H1 (cell line): Measurements from ENCODE around the gene PIP4K2C. TPM values are rescaled to one million over a fixed set of nuclear protein-coding genes. Genes with fewer than 3 reads are reported as not detected.

ENCODE experiments used
- CTCF ChIA-PET: fragments of 300-600 bp; sonication (Branson Sonifier 250); formaldehyde crosslinking; loops from one replicate; lab custom pipeline; 2021; ENCODE audit not compliant: partially characterized antibody; lab: Charles Lee
- POLR2A ChIA-PET: fragments of 300-600 bp; sonication (Branson Sonifier 250); formaldehyde crosslinking; loops from one replicate; lab custom pipeline; 2021; ENCODE audit warnings: inconsistent platforms; ENCODE audit not compliant: partially characterized antibody; lab: Charles Lee
- DNase-seq, 2 experiments: peaks; one replicate each; pipeline versions ENCODE4 v3.0.0 to v3.0.0-alpha.2; 2010 to 2022; ENCODE audit warnings: low spot score in 2 of 2, low read depth in 1 of 2, mixed read lengths in 1 of 2
- FAIRE-seq: peaks from 2 replicates; lab custom pipeline; 2011; peaks lifted over from hg19 to GRCh38; lab: Jason Lieb, UNC
- H2AFZ ChIP-seq: 2 replicates; pipeline ENCODE4 v1.8.1; 2012; ENCODE audit warnings: low read length, inconsistent platforms
- H2AK5ac ChIP-seq: 2 replicates; pipeline ENCODE4 v1.6.1; 2013; ENCODE audit warnings: low read depth, low read length
- H2BK120ac ChIP-seq: replicated peaks from 2 replicates; pipeline ENCODE3; 2013; ENCODE audit warnings: low read depth, low read length, inconsistent platforms
- H2BK12ac ChIP-seq: 2 replicates; pipeline ENCODE4 v1.6.1; 2013; ENCODE audit warnings: low read depth, low read length
- H2BK15ac ChIP-seq: 2 replicates; pipeline ENCODE4 v1.6.1; 2013; ENCODE audit warnings: low read length
- H2BK20ac ChIP-seq: 2 replicates; pipeline ENCODE4 v1.6.1; 2013; ENCODE audit warnings: low read length
- H2BK5ac ChIP-seq: 2 replicates; pipeline ENCODE4 v1.6.1; 2013; ENCODE audit warnings: low read depth, low read length
- H3K14ac ChIP-seq: 2 replicates; pipeline ENCODE4 v1.6.1; 2013; ENCODE audit warnings: inconsistent platforms; ENCODE audit not compliant: insufficient read length
- H3K18ac ChIP-seq: 2 replicates; pipeline ENCODE4 v1.6.1; 2013; ENCODE audit warnings: low read length; ENCODE audit errors: extremely low read depth
- H3K23ac ChIP-seq: 2 replicates; pipeline ENCODE4 v1.6.1; 2013; ENCODE audit warnings: inconsistent platforms; ENCODE audit not compliant: insufficient read length
- H3K23me2 ChIP-seq: 2 replicates; pipeline ENCODE4 v1.6.1; 2013; ENCODE audit warnings: low read depth, low read length
- H3K27ac ChIP-seq: 2 replicates; pipeline ENCODE4 v1.6.1; 2011; ENCODE audit warnings: low read depth, low read length, inconsistent platforms
- H3K27me3 ChIP-seq, 4 experiments: replicated peaks in 1 of 4; 1 replicate in 1 of 4; 2 replicates in 3 of 4; pipeline versions ENCODE4 v1.6.1 to v1.8.1; 2011 to 2013; ENCODE audit warnings: low read length in 3 of 4, mild to moderate bottlenecking in 3 of 4, inconsistent platforms in 2 of 4, mixed read lengths in 2 of 4, moderate library complexity in 1 of 4; ENCODE audit not compliant: control insufficient read depth in 3 of 4, insufficient read depth in 3 of 4; ENCODE audit errors: extremely low read depth in 1 of 4
- H3K36me3 ChIP-seq, 4 experiments: 2 replicates each; pipeline versions ENCODE4 v1.6.1 to v1.8.1; 2011 to 2013; ENCODE audit warnings: mild to moderate bottlenecking in 4 of 4, low read length in 3 of 4, moderate library complexity in 2 of 4, control low read depth in 1 of 4, inconsistent platforms in 1 of 4; ENCODE audit not compliant: insufficient read depth in 4 of 4, control insufficient read depth in 2 of 4
- H3K4ac ChIP-seq: replicated peaks from 2 replicates; pipeline ENCODE3; 2013; ENCODE audit warnings: low read length, low read depth, mixed read lengths, inconsistent platforms; ENCODE audit not compliant: insufficient read length
- H3K4me1 ChIP-seq, 4 experiments: replicated peaks in 1 of 4; 1 replicate in 1 of 4; 2 replicates in 3 of 4; pipeline versions ENCODE4 v1.6.1 to v1.8.1; 2011 to 2013; ENCODE audit warnings: low read length in 3 of 4, inconsistent platforms in 2 of 4, mixed read lengths in 1 of 4; ENCODE audit not compliant: insufficient read depth in 4 of 4, control insufficient read depth in 3 of 4
- H3K4me2 ChIP-seq, 2 experiments: 2 replicates each; pipeline versions ENCODE4 v1.6.1 to v1.8.1; 2011 to 2013; ENCODE audit warnings: low read depth in 2 of 2, low read length in 2 of 2, control low read depth in 1 of 2, inconsistent platforms in 1 of 2, mild to moderate bottlenecking in 1 of 2; ENCODE audit not compliant: insufficient read depth in 1 of 2
- H3K4me3 ChIP-seq, 4 experiments: fragments of 200-600, 300-600 bp in 1 of 4; sonication (generic), shearing (Covaris generic), sonication (Bioruptor Twin) in 1 of 4; 2 replicates each; pipeline versions ENCODE4 v1.5.1 to v1.8.1; 2011 to 2016; ENCODE audit warnings: low read length in 4 of 4, low read depth in 3 of 4, control low read depth in 2 of 4, inconsistent platforms in 2 of 4, mild to moderate bottlenecking in 2 of 4, mixed read lengths in 1 of 4, moderate library complexity in 1 of 4; ENCODE audit not compliant: insufficient read depth in 2 of 4; ENCODE audit errors: extremely low read depth in 1 of 4
- H3K56ac ChIP-seq: replicated peaks from 2 replicates; pipeline ENCODE3; 2013; ENCODE audit warnings: low read depth, mild to moderate bottlenecking, mixed read lengths, low read length, inconsistent platforms; ENCODE audit not compliant: insufficient read length
- H3K79me1 ChIP-seq: 2 replicates; pipeline ENCODE4 v1.6.1; 2013; ENCODE audit warnings: low read depth, low read length, control low read depth
- H3K79me2 ChIP-seq, 2 experiments: 2 replicates each; pipeline versions ENCODE4 v1.6.1 to v1.8.1; 2012 to 2013; ENCODE audit warnings: low read length in 2 of 2, mild to moderate bottlenecking in 2 of 2, inconsistent platforms in 1 of 2; ENCODE audit not compliant: insufficient read depth in 2 of 2, control insufficient read depth in 1 of 2
- H3K9ac ChIP-seq, 4 experiments: replicated peaks in 1 of 4; 1 replicate in 1 of 4; 2 replicates in 3 of 4; pipeline versions ENCODE4 v1.6.1 to v1.8.1; 2011 to 2013; ENCODE audit warnings: low read depth in 3 of 4, low read length in 3 of 4, control low read depth in 2 of 4, mild to moderate bottlenecking in 2 of 4, moderate library complexity in 2 of 4, inconsistent platforms in 1 of 4; ENCODE audit errors: extremely low read depth in 1 of 4
- H3K9me3 ChIP-seq, 2 experiments: 2 replicates each; pipeline versions ENCODE4 v1.6.1 to v1.8.1; 2012 to 2013; ENCODE audit warnings: mild to moderate bottlenecking in 2 of 2, moderate library complexity in 2 of 2, control low read depth in 1 of 2, inconsistent platforms in 1 of 2, low read depth in 1 of 2, low read length in 1 of 2, mixed read lengths in 1 of 2; ENCODE audit not compliant: insufficient read depth in 2 of 2
- H4K20me1 ChIP-seq, 2 experiments: replicated peaks in 1 of 2; 2 replicates each; pipeline versions ENCODE3 to v1.8.1; 2011 to 2013; ENCODE audit warnings: inconsistent platforms in 2 of 2, low read length in 2 of 2, mild to moderate bottlenecking in 1 of 2; ENCODE audit not compliant: insufficient read depth in 2 of 2, control insufficient read depth in 1 of 2
- H4K5ac ChIP-seq: 2 replicates; pipeline ENCODE4 v1.6.1; 2013; ENCODE audit warnings: low read length, low read depth, mixed read lengths, inconsistent platforms; ENCODE audit not compliant: insufficient read length
- H4K8ac ChIP-seq: 2 replicates; pipeline ENCODE4 v1.8.0; 2013; ENCODE audit warnings: mild to moderate bottlenecking, moderate library complexity, low read length, inconsistent platforms; ENCODE audit not compliant: insufficient read depth; ENCODE audit errors: extremely low read depth
- H4K91ac ChIP-seq: replicated peaks from 2 replicates; pipeline ENCODE3; 2013; ENCODE audit warnings: low read length, mixed read lengths, inconsistent platforms; ENCODE audit not compliant: insufficient read length
- BACH1 ChIP-seq: IDR thresholded peaks from 2 replicates; pipeline ENCODE4 v1.6.1; 2012; ENCODE audit warnings: low read length, improper control_type of control experiment
- CTBP2 ChIP-seq: IDR thresholded peaks from 2 replicates; pipeline ENCODE4 v1.7.0; 2011; ENCODE audit warnings: borderline replicate concordance, mild to moderate bottlenecking, moderate library complexity, mixed read lengths, low read length; ENCODE audit not compliant: insufficient read depth, insufficient read length
- EGR1 ChIP-seq: IDR thresholded peaks from 2 replicates; pipeline ENCODE4 v1.6.1; 2011; ENCODE audit warnings: low read depth, low read length, borderline replicate concordance
- EZH2 ChIP-seq: fragments of 200-600 bp; sonication (generic); IDR thresholded peaks from 2 replicates; pipeline ENCODE4 v1.7.1; 2012; ENCODE audit warnings: low read depth, mild to moderate bottlenecking, moderate library complexity, low read length, inconsistent platforms; ENCODE audit not compliant: severe bottlenecking
- HDAC6 ChIP-seq: IDR thresholded peaks from one replicate; pipeline ENCODE4 v1.7.1; 2012; ENCODE audit warnings: low read depth, mild to moderate bottlenecking, inconsistent platforms, low read length, moderate library complexity
- JUN ChIP-seq: IDR thresholded peaks from 2 replicates; pipeline ENCODE4 v1.6.1; 2011; ENCODE audit warnings: low read depth, mild to moderate bottlenecking, improper control_type of control experiment, low read length
- KDM4A ChIP-seq: IDR thresholded peaks from one replicate; pipeline ENCODE4 v1.7.1; 2012; ENCODE audit warnings: low read depth, mild to moderate bottlenecking, moderate library complexity, low read length, inconsistent platforms; ENCODE audit not compliant: severe bottlenecking
- KDM5A ChIP-seq: fragments of 200-600 bp; IDR thresholded peaks from 2 replicates; pipeline ENCODE4 v1.7.1; 2012; ENCODE audit warnings: mild to moderate bottlenecking, low read length, inconsistent platforms, mixed read lengths
- NRF1 ChIP-seq: IDR thresholded peaks from 2 replicates; pipeline ENCODE4 v1.6.1; 2011; ENCODE audit warnings: mild to moderate bottlenecking, low read depth, low read length, improper control_type of control experiment
- SP1 ChIP-seq: IDR thresholded peaks from 2 replicates; pipeline ENCODE4 v1.6.1; 2011; ENCODE audit warnings: low read depth, low read length
- SP4 ChIP-seq: IDR thresholded peaks from 2 replicates; pipeline ENCODE4 v1.6.1; 2012; ENCODE audit warnings: low read length, inconsistent platforms
- TBP ChIP-seq: IDR thresholded peaks from 2 replicates; pipeline ENCODE4 v1.6.1; 2011; ENCODE audit warnings: low read depth, low read length, improper control_type of control experiment
- WGBS, 2 experiments: shearing (Covaris generic) in 1 of 2; methylation state at CpG; one replicate each; pipeline versions ENCODE4 v1.1.6 to v1.1.7; 2013 to 2015; ENCODE audit warnings: low lambda C conversion rate in 2 of 2, mixed read lengths in 2 of 2, inconsistent platforms in 1 of 2, low coverage in 1 of 2, missing lambda C conversion rate in 1 of 2; ENCODE audit not compliant: insufficient replicate concordance in 2 of 2, insufficient coverage in 1 of 2, insufficient read length in 1 of 2; ENCODE audit errors: extremely low coverage in 1 of 2, missing lambda C conversion rate in 1 of 2; 5-methylcytosine and 5-hydroxymethylcytosine counted together
- polyA plus RNA-seq, 7 experiments: library from polyadenylated mRNA; depleted of rRNA in 3 of 7; stranded (reverse) in 5 of 7; unstranded in 2 of 7; fragments of >200 nt in 5 of 7; fragments of 200-250 nt in 2 of 7; gene quantifications; 1 replicate in 5 of 7; 2 replicates in 1 of 7; 4 replicates in 1 of 7; pipeline versions ENCODE4 v1.2.1 to v1.2.3, GENCODE V29; 2011 to 2013; ENCODE audit warnings: missing spikeins in 2 of 7, mixed read lengths in 2 of 7
- total RNA-seq: library from RNA; stranded (reverse); fragmentation: NEBNext Ultra II Directional; extraction: Animal tissue kit (Norgen Biotek cat#: 25700); gene quantifications from 2 replicates; pipeline ENCODE4 v1.2.1, GENCODE V29; 2021
- TF ChIP-seq, protein P1 (sequence below): IDR thresholded peaks from 2 replicates; pipeline ENCODE4 v1.6.1; 2011; ENCODE audit warnings: low read length, improper control_type of control experiment
- TF ChIP-seq, protein P2 (sequence below): IDR thresholded peaks from 2 replicates; pipeline ENCODE4 v1.6.1; 2012; ENCODE audit warnings: inconsistent platforms

Gene PIP4K2C
- total and polyA plus RNA-seq, 2 of the 8 experiments (the other 6 are each of a cell fraction or from before 2014, with no cell fraction given), result 25.0 to 27.1 TPM

DNA sequence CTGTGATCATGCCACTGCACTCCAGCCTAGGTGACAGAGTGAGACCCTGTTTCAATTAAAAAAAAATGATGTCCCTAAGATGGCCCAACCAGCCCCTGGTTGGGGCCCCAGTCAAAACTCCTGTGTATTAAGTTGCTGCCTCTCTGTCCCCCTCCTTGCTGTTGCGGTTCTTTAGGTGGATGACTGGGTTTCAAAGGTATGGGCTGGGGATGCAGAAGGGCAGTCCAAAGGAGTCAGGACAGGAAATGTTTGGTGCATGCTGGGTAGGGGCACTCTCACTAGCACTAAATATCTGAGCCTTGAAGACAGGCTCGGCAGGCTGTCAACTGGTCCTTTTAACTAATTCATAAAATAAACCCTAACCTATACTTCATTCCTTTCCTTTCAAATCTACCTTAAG lies 12.0 kb upstream of the PIP4K2C start:
- H3K23me2 ChIP-seq, result no peaks in the 10 kb centered on the region
- H2BK20ac ChIP-seq, result no peak overlapping the region
- FAIRE-seq, result no peak
- no peak for TF ChIP-seq TBP
- TF ChIP-seq KDM5A, result no peak
- no peak for TF ChIP-seq BACH1
- TF ChIP-seq SP1, result no peak
- TF ChIP-seq HDAC6, result no peak
- TF ChIP-seq SP4, result no peak
- no peak for TF ChIP-seq CTBP2
- TF ChIP-seq, protein P1, sequence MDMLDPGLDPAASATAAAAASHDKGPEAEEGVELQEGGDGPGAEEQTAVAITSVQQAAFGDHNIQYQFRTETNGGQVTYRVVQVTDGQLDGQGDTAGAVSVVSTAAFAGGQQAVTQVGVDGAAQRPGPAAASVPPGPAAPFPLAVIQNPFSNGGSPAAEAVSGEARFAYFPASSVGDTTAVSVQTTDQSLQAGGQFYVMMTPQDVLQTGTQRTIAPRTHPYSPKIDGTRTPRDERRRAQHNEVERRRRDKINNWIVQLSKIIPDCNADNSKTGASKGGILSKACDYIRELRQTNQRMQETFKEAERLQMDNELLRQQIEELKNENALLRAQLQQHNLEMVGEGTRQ, result no peak
- TF ChIP-seq, protein P2, sequence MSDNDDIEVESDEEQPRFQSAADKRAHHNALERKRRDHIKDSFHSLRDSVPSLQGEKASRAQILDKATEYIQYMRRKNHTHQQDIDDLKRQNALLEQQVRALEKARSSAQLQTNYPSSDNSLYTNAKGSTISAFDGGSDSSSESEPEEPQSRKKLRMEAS, result no peak
- TF ChIP-seq EZH2, result no peak
- no peak for TF ChIP-seq EGR1
- no peak for TF ChIP-seq KDM4A
- no peak for TF ChIP-seq NRF1
- no peak for TF ChIP-seq JUN

More for the DNA sequence above, 12.0 kb upstream of the PIP4K2C start:
- POLR2A ChIA-PET, result interaction anchor here (1.6 kb wide), 1 partner anchor 59 kb away, joined by 4 read pairs; the partner anchor contains the start of gene DDIT3
- Histone ChIP-seq H3K36me3 (peaks cover 20 to 62% (median 46%) of the 10 kb centered on the region in 4 experiments), H2BK5ac (no peak overlapping the region), H3K23ac (no peak overlapping the region), H3K79me2 (no peaks in the 10 kb centered on the region), H2AK5ac (no peak overlapping the region), H3K79me1 (no peaks in the 10 kb centered on the region), H3K4me2 (no peak overlapping the region), H2BK120ac (no peak overlapping the region), H4K5ac (no peak overlapping the region), H3K4ac (no peak overlapping the region), H2AFZ (no peak overlapping the region), H3K4me3 (no peak overlapping the region), H3K14ac (no peak overlapping the region), H3K4me1 (no peaks in the 10 kb centered on the region), H2BK12ac (no peak overlapping the region), H3K18ac (no peak overlapping the region), H2BK15ac (no peak overlapping the region), H4K8ac (no peak overlapping the region), H3K9me3 (no peaks in the 10 kb centered on the region), H4K91ac (no peak overlapping the region), H4K20me1 (peaks cover 4 to 10% of the 10 kb centered on the region in 2 experiments), H3K27me3 (no peaks in the 10 kb centered on the region), H3K9ac (no peak overlapping the region), H3K56ac (no peak overlapping the region), H3K27ac (no peak overlapping the region)
- no peak for DNase-seq
- CTCF ChIA-PET, result interaction anchor here (7.8 kb wide), 1 partner anchor 45 kb away, joined by 201 read pairs; no protein-coding TSS in a partner anchor
- WGBS, 2 experiments, result 98% methylated on average over 2 of the region's 2 CpGs; no CpG with 5 or more reads in 1 of the 2 experiments
